Endothelial cell (in vitro differentiated cells): Measurements from ENCODE around the gene MYORG. TPM values are rescaled to one million over a fixed set of nuclear protein-coding genes. Genes with fewer than 3 reads are reported as not detected.
A peak's percentile ranks its signal among the peaks of the same experiment; 100 is the strongest.

Source experiments
- DNase-seq: peaks from one replicate; pipeline ENCODE4 v3.0.0; 2021; ENCODE audit warnings: low spot score
- H3K27ac Mint-ChIP-seq: one replicate; pipeline ENCODE4 v1.8.0; 2021; ENCODE audit warnings: mixed read lengths, inconsistent platforms; ENCODE audit not compliant: unreplicated experiment
- H3K27me3 Mint-ChIP-seq: one replicate; pipeline ENCODE4 v1.8.0; 2021; ENCODE audit warnings: mild to moderate bottlenecking, moderate library complexity, mixed read lengths, inconsistent platforms; ENCODE audit not compliant: unreplicated experiment
- H3K36me3 Mint-ChIP-seq: one replicate; pipeline ENCODE4 v1.8.0; 2021; ENCODE audit warnings: mild to moderate bottlenecking, low read depth, mixed read lengths, inconsistent platforms; ENCODE audit not compliant: unreplicated experiment
- H3K4me1 Mint-ChIP-seq: one replicate; pipeline ENCODE4 v1.8.0; 2021; ENCODE audit warnings: mild to moderate bottlenecking, mixed read lengths, inconsistent platforms; ENCODE audit not compliant: unreplicated experiment
- H3K4me3 Mint-ChIP-seq: one replicate; pipeline ENCODE4 v1.8.0; 2021; ENCODE audit warnings: mild to moderate bottlenecking, mixed read lengths, inconsistent platforms; ENCODE audit not compliant: unreplicated experiment
- H3K9me3 Mint-ChIP-seq: one replicate; pipeline ENCODE4 v1.8.0; 2021; ENCODE audit warnings: mixed read lengths, inconsistent platforms; ENCODE audit not compliant: unreplicated experiment
- CTCF ChIP-seq: fragments of 200-600 bp; sonication (generic); IDR thresholded peaks from one replicate; pipeline ENCODE4 v1.5.0; 2021; ENCODE audit warnings: antibody characterized with exemption; ENCODE audit not compliant: unreplicated experiment
- total RNA-seq: library from RNA; stranded (reverse); fragmentation: NEBNext Ultra II Directional; extraction: Animal tissue kit (Norgen Biotek cat#: 25700); gene quantifications from one replicate; pipeline ENCODE4 v1.2.1, GENCODE V29; 2021; ENCODE audit not compliant: unreplicated experiment

The MYORG gene
- total RNA-seq, 1 donor from 2014 or later: 77.0 TPM

GRCh38 chr9:34403554-34404380 is 27.1 kb upstream of the MYORG start:
- Mint-ChIP-seq H3K27ac (no peak overlapping the region), H3K36me3 (peaks cover 40% of the 10 kb centered on the region), H3K4me1 (peaks cover 12% of the 10 kb centered on the region), H3K9me3 (no peaks in the 10 kb centered on the region), H3K27me3 (peaks cover 3% of the 10 kb centered on the region), H3K4me3 (no peak overlapping the region)
- peak; percentile 80 for DNase-seq
- TF ChIP-seq CTCF: peak; percentile 99

GRCh38 chr9:34400686-34401602 is 24.2 kb upstream of the MYORG start:
- Mint-ChIP-seq H3K4me1 (peaks cover 9% of the 10 kb centered on the region), H3K36me3 (peaks cover 37% of the 10 kb centered on the region), H3K27me3 (peaks cover 3% of the 10 kb centered on the region), H3K27ac (no peak overlapping the region), H3K4me3 (no peak overlapping the region), H3K9me3 (no peaks in the 10 kb centered on the region)
- no peak for DNase-seq
- no peak for TF ChIP-seq CTCF

- DNase-seq: peak; percentile 33
- Mint-ChIP-seq H3K4me3 (no peak overlapping the region), H3K27me3 (peaks cover 3% of the 10 kb centered on the region), H3K9me3 (no peaks in the 10 kb centered on the region), H3K4me1 (peaks cover 9% of the 10 kb centered on the region), H3K36me3 (peaks cover 37% of the 10 kb centered on the region), H3K27ac (no peak overlapping the region)
- peak; percentile 26 for TF ChIP-seq CTCF
Observed at GRCh38 chr9:34400275-34400674, 23.6 kb upstream of the MYORG start.

- peaks cover 2% of the 10 kb centered on the region for H3K27me3 Mint-ChIP-seq
- peaks cover 7% of the 10 kb centered on the region for H3K4me1 Mint-ChIP-seq
- H3K36me3 Mint-ChIP-seq: peaks cover 33% of the 10 kb centered on the region
- H3K4me3 Mint-ChIP-seq: peak overlapping the region; percentile 37
- no peaks in the 10 kb centered on the region for H3K9me3 Mint-ChIP-seq
- H3K27ac Mint-ChIP-seq: no peak overlapping the region
- no peak for TF ChIP-seq CTCF
- DNase-seq: no peak
Observed at GRCh38 chr9:34399729-34400128, 23.0 kb upstream of the MYORG start.
